Measurements from ENCODE around the gene SLAMF7.

GRCh38 chr1:160710517-160711252 is 28.4 kb upstream of the SLAMF7 start:
- no peak for TF ChIP-seq CTCF (IDR thresholded peaks at IDR 0.05)
- no peak for TF ChIP-seq HOXA7 (CRISPR knock-in tag; IDR thresholded peaks at IDR 0.05)
- TF ChIP-seq REST (IDR thresholded peaks at IDR 0.05) = no peak
- TF ChIP-seq USF2 (IDR thresholded peaks at IDR 0.05) = no peak
- TF ChIP-seq POLR2A (IDR thresholded peaks at IDR 0.05; ENCODE audit: low read length) = no peak
- TF ChIP-seq FOSB (CRISPR knock-in tag; IDR thresholded peaks at IDR 0.05) = no peak
- TF ChIP-seq CHD4 (IDR thresholded peaks at IDR 0.05; ENCODE audit: borderline replicate concordance) = no peak
- no peak for TF ChIP-seq ZFP36 (IDR thresholded peaks at IDR 0.05; ENCODE audit: borderline replicate concordance, partially characterized antibody)
- no peak for TF ChIP-seq MYC (IDR thresholded peaks at IDR 0.05; ENCODE audit: borderline replicate concordance, low read length)

Measured in A549 (cell line).